ENCODE results near the gene PACRG.

DNA sequence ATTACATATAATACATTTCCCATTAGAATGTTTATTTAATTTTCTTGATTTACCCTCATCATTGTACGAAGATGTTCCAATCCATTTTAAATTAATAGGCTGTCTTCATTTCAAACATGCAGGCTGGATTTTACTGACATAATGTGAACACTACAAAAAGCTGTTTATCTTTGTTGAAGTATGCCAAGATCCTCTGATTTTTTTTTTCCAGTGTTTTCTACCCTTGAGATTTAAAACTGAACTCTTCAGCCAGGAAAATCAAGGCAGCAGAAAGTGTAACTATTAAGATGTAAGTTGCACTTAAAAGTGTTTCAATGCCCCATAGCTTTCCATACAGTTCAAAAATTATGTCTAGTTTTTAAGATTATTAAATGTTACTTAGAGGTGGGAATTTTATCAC, 43.7 kb upstream of the PACRG start:
- TF ChIP-seq, protein P1, sequence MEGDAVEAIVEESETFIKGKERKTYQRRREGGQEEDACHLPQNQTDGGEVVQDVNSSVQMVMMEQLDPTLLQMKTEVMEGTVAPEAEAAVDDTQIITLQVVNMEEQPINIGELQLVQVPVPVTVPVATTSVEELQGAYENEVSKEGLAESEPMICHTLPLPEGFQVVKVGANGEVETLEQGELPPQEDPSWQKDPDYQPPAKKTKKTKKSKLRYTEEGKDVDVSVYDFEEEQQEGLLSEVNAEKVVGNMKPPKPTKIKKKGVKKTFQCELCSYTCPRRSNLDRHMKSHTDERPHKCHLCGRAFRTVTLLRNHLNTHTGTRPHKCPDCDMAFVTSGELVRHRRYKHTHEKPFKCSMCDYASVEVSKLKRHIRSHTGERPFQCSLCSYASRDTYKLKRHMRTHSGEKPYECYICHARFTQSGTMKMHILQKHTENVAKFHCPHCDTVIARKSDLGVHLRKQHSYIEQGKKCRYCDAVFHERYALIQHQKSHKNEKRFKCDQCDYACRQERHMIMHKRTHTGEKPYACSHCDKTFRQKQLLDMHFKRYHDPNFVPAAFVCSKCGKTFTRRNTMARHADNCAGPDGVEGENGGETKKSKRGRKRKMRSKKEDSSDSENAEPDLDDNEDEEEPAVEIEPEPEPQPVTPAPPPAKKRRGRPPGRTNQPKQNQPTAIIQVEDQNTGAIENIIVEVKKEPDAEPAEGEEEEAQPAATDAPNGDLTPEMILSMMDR (IDR thresholded peaks at IDR 0.05): no peak
- TF ChIP-seq POLR2AphosphoS5 (IDR thresholded peaks at IDR 0.05) (no peak), POLR2A (IDR thresholded peaks at IDR 0.05) (no peak)

Measured in prostate gland (tissue), 2 donors.